Colonic mucosa (tissue), 4 donors: ENCODE measurements around the gene EYA2. TPM values are rescaled to one million over a fixed set of nuclear protein-coding genes. Genes with fewer than 3 reads are reported as not detected.

ENCODE experiments used
- DNase-seq: peaks from one replicate; pipeline ENCODE4 v3.0.0-alpha.2; 2020
- H3K27ac ChIP-seq: fragments of 200-600 bp; one replicate; pipeline ENCODE4 v1.8.0; 2021
- H3K27me3 ChIP-seq: fragments of 200-600 bp; one replicate; pipeline ENCODE4 v1.8.0; 2021
- H3K36me3 ChIP-seq: fragments of 200-600 bp; one replicate; pipeline ENCODE4 v1.8.0; 2021
- H3K4me1 ChIP-seq: fragments of 200-600 bp; one replicate; pipeline ENCODE4 v1.8.0; 2021; ENCODE audit warnings: mild to moderate bottlenecking
- H3K4me3 ChIP-seq: fragments of 200-600 bp; one replicate; pipeline ENCODE4 v1.8.0; 2021
- H3K9ac ChIP-seq, 2 donors: one replicate each; pipeline ENCODE4 v1.7.0; 2013; ENCODE audit warnings: control low read depth in 2 of 2, low read depth in 2 of 2, low read length in 2 of 2
- H3K9me3 ChIP-seq: fragments of 200-600 bp; one replicate; pipeline ENCODE4 v1.8.0; 2021
- intact Hi-C: fragments of 100-400 bp; cut with DNase I; formaldehyde crosslinking; loops from one replicate; pipeline ENCODE4 v1.14.1; 2022
- total RNA-seq, 2 donors: library from RNA; stranded (reverse); fragmentation: NEBNext Ultra II Directional in 1 of 2; extraction: Animal tissue kit (Norgen Biotek cat#: 25700) in 1 of 2; gene quantifications; one replicate each; pipeline ENCODE4 v1.2.1, GENCODE V29; 2021
- TF ChIP-seq, protein P1 (sequence below): fragments of 200-600 bp; IDR thresholded peaks from one replicate; pipeline ENCODE4 v1.8.0; 2022; ENCODE audit warnings: antibody characterized with exemption, mild to moderate bottlenecking
- donor health status: healthy.
- donor health status: DM: no; HTN: no; CAD: no.
- donor health status: DM: no; HTN: no; CAD: no.

Gene EYA2
- total RNA-seq, 2 donors from 2014 or later: 8.9 to 16.8 TPM

DNA sequence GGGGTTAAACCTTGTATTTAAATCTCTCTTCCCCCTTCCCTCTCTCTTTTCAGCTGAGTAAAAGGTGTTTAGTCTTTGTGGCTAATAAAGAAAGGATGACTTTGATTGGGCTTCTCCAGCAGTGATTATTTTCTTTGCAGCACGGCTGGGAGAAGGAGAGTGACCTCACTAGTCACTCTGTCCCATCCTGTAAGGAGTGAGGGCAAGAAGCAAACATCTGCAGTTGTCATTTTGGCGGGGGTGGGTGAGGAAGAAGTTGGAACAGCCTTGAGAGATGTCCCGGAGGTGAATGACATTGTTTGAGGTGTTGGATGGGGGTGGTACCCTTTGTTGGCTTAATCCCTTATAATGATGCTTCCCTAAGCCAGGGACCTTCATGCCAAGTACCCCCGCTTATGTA is 223.6 kb downstream of the EYA2 start:
- TF ChIP-seq, protein P1, sequence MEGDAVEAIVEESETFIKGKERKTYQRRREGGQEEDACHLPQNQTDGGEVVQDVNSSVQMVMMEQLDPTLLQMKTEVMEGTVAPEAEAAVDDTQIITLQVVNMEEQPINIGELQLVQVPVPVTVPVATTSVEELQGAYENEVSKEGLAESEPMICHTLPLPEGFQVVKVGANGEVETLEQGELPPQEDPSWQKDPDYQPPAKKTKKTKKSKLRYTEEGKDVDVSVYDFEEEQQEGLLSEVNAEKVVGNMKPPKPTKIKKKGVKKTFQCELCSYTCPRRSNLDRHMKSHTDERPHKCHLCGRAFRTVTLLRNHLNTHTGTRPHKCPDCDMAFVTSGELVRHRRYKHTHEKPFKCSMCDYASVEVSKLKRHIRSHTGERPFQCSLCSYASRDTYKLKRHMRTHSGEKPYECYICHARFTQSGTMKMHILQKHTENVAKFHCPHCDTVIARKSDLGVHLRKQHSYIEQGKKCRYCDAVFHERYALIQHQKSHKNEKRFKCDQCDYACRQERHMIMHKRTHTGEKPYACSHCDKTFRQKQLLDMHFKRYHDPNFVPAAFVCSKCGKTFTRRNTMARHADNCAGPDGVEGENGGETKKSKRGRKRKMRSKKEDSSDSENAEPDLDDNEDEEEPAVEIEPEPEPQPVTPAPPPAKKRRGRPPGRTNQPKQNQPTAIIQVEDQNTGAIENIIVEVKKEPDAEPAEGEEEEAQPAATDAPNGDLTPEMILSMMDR: no peak
- H3K9ac ChIP-seq: no peak overlapping the region
- no peak overlapping the region for H3K27ac ChIP-seq
- no peaks in the 10 kb centered on the region for H3K27me3 ChIP-seq
- no peak for DNase-seq
- H3K4me1 ChIP-seq: no peaks in the 10 kb centered on the region
- H3K9me3 ChIP-seq: no peaks in the 10 kb centered on the region
- intact Hi-C loops: no loop called here
- no peak overlapping the region for H3K4me3 ChIP-seq
- no peaks in the 10 kb centered on the region for H3K36me3 ChIP-seq

DNA sequence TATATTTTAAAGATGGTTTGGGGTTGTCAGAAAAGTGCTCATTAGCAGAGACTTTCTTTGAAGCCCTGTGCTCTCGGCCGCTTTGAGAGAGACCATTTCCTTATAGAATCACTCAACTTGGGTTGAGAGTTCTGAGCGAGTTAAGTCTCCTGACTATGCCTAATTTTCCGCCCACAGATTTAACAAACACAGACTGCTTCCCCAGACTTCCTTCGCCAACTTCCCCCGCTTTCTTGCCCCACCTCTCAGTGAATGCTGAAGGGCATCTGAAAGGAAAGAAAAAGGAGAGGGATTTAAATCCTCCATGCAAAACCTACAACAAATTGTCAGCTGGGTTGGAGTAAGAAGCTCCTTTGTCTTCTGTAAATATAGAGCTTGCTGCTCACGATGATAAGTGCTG is 224.0 kb downstream of the EYA2 start:
- no peaks in the 10 kb centered on the region for H3K36me3 ChIP-seq
- no peak overlapping the region for H3K27ac ChIP-seq
- H3K27me3 ChIP-seq: no peaks in the 10 kb centered on the region
- H3K9ac ChIP-seq: no peak overlapping the region
- no peak overlapping the region for H3K4me3 ChIP-seq
- H3K9me3 ChIP-seq: no peaks in the 10 kb centered on the region
- TF ChIP-seq, protein P1: no peak
- intact Hi-C loops: no loop called here
- no peaks in the 10 kb centered on the region for H3K4me1 ChIP-seq
- no peak for DNase-seq

DNA sequence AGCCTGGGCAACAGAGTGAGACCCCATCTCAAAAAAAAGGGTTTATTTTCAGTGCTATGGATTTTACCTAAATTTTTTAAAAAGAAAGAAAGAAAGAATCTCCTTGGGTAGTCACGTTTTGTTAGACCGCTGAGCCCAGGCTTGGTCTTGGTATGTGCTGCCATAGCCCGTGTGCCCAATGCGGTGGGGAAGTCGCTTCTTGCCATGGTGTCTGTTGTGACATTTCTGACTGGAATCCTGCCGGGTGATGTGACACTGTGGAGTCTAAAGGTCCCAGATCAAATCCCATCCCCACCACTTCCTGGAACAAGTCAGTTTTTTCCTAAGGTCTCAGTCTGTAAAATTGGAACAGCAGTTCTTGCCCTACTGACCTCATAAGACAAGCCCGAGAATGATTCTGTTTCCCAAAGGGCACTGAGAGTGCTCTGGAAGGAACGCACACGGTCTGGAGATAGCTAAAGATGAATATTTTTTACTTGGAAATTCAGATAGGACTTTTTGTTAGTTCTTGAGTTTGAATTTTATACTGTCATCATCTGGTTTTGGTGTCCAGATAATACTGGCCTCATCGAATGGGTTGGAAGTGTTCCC is 225.8 kb downstream of the EYA2 start:
- H3K9ac ChIP-seq: no peak overlapping the region
- intact Hi-C loops: no loop called here
- no peak for DNase-seq
- H3K27me3 ChIP-seq: no peaks in the 10 kb centered on the region
- TF ChIP-seq, protein P1: no peak
- no peaks in the 10 kb centered on the region for H3K4me1 ChIP-seq
- H3K27ac ChIP-seq: no peak overlapping the region
- no peak overlapping the region for H3K4me3 ChIP-seq
- no peaks in the 10 kb centered on the region for H3K9me3 ChIP-seq
- H3K36me3 ChIP-seq: no peaks in the 10 kb centered on the region

DNA sequence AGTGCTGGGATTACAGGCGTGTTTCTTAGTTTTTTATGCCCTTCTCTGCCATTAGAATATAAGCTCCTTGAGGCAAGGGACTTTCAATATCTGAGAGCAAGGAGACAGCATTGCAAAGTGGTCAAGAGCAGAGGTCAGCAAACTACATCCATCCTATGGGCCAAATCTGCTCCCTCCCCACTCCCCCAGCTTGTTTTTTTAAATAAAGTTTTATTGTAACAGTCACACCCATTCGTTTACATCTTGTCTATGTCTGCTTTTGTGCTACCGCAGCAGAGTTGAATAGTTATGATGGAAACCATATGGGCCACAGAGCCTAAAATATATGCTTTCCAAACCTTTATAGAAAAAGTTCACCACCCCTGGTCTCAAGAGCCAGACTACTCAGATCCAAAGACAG is 227.9 kb downstream of the EYA2 start:
- H3K27ac ChIP-seq: no peak overlapping the region
- no peaks in the 10 kb centered on the region for H3K9me3 ChIP-seq
- intact Hi-C loops: no loop called here
- H3K4me3 ChIP-seq: no peak overlapping the region
- no peak overlapping the region for H3K9ac ChIP-seq
- H3K27me3 ChIP-seq: no peaks in the 10 kb centered on the region
- H3K36me3 ChIP-seq: no peaks in the 10 kb centered on the region
- no peak for DNase-seq
- no peaks in the 10 kb centered on the region for H3K4me1 ChIP-seq
- TF ChIP-seq, protein P1: no peak

DNA sequence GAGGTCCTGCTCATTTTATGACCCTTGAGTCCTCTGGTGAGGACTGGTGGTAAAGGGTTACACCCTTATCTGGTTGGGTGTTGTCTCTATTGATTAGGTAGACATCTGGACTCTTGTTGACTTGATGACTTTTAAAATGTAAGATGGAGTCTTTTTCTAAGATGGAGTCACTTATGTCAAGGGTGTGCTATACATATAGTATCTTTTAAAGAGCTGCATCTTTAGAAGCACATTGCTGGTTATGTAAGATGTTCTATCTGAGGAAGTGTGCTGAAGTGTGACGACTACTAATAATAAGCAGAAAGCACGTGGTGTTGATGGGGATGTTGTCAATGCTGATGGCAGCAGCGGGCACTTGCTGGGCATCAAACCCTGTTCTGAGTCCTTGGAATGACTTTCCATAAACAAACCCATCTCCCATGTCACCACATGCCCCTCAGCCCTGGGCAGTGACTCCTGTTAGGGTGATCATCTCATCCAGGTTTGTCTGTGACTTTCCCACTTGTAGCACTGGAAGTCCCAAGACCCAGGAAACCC is 229.6 kb downstream of the EYA2 start:
- Histone ChIP-seq H3K9ac (no peak overlapping the region), H3K9me3 (no peaks in the 10 kb centered on the region), H3K27ac (peak overlapping the region; percentile 1), H3K36me3 (no peaks in the 10 kb centered on the region), H3K27me3 (no peaks in the 10 kb centered on the region), H3K4me3 (no peak overlapping the region), H3K4me1 (no peaks in the 10 kb centered on the region)
- TF ChIP-seq, protein P1: no peak
- no peak for DNase-seq
- intact Hi-C loops: no loop called here
